ENCODE measurements around the gene ADAMTS16.

ADAMTS16 gene

DNA sequence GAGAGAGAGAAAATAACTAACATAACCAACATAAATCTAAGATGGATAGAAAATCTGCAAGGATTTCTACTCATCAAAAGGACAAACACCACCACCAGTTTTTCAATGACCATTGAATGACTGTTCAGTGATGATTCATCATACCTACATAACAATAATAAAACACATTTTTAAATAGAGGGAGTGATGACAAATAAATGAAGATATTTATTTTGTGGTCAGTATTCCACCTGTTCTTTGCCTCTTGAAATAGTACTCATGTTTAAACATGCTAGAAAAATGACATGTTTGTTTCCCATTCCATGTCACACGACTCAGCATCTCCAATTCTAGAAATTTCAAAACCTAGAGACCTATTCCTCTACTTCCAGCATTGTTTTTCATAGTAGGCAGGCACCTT lies 34.6 kb upstream of the ADAMTS16 start:
- TF ChIP-seq, protein P1, sequence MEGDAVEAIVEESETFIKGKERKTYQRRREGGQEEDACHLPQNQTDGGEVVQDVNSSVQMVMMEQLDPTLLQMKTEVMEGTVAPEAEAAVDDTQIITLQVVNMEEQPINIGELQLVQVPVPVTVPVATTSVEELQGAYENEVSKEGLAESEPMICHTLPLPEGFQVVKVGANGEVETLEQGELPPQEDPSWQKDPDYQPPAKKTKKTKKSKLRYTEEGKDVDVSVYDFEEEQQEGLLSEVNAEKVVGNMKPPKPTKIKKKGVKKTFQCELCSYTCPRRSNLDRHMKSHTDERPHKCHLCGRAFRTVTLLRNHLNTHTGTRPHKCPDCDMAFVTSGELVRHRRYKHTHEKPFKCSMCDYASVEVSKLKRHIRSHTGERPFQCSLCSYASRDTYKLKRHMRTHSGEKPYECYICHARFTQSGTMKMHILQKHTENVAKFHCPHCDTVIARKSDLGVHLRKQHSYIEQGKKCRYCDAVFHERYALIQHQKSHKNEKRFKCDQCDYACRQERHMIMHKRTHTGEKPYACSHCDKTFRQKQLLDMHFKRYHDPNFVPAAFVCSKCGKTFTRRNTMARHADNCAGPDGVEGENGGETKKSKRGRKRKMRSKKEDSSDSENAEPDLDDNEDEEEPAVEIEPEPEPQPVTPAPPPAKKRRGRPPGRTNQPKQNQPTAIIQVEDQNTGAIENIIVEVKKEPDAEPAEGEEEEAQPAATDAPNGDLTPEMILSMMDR (IDR thresholded peaks at IDR 0.05; ENCODE audit: low read depth, low read length): no peak
- in situ Hi-C loops (cut with HindIII; ENCODE audit: low sequenced_read_pairs): no loop called here
- no peak overlapping the region for H3K4me3 ChIP-seq (ENCODE audit: low read depth, low read length)
- DNase-seq (ENCODE audit: low read depth, low spot score): no peak

DNA sequence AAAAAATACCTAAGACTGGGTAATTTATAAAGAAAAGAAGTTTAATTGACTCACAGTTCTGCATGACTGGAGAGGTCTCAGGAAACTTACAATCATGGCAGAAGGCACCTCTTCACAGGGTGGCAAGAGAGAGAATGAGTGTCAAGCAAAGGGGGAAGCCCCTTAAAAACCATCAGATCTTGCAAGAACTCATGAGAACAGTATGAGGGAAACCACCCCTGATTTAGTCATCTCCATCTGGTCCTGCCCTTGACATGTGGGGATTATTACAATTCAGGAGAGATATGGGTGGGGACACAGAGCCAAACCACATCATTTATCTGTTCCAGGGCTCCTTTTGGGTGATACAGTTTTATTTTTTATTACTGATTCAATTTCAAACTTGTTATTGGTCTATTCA lies 23.2 kb upstream of the ADAMTS16 start:
- no peak overlapping the region for H3K4me3 ChIP-seq (ENCODE audit: low read depth, low read length)
- in situ Hi-C loops (cut with HindIII; ENCODE audit: low sequenced_read_pairs): no loop called here
- TF ChIP-seq, protein P1 (IDR thresholded peaks at IDR 0.05; ENCODE audit: low read depth, low read length): no peak
- no peak for DNase-seq (ENCODE audit: low read depth, low spot score)

DNA sequence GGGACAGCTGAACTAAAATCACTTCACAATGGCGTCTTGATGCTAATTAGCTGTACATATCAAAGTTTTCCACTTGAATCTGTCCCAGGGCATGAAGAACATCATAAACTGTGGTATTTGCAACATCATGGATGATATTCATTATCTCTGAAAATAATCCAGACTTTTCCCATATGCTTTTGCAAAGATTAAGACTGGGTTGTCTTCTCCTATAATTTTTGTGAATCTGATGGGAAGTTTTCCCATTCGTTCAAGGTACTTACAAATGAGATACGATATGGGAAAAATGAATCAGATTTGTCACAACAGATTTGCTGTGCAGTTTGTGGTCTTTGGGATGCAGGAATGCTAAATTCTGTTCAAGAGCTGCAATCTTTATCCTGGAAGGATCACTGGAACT lies 17.4 kb upstream of the ADAMTS16 start:
- DNase-seq (ENCODE audit: low read depth, low spot score): no peak
- in situ Hi-C loops (cut with HindIII; ENCODE audit: low sequenced_read_pairs): no loop called here
- TF ChIP-seq, protein P1 (IDR thresholded peaks at IDR 0.05; ENCODE audit: low read depth, low read length): no peak
- H3K4me3 ChIP-seq (ENCODE audit: low read depth, low read length): no peak overlapping the region

DNA sequence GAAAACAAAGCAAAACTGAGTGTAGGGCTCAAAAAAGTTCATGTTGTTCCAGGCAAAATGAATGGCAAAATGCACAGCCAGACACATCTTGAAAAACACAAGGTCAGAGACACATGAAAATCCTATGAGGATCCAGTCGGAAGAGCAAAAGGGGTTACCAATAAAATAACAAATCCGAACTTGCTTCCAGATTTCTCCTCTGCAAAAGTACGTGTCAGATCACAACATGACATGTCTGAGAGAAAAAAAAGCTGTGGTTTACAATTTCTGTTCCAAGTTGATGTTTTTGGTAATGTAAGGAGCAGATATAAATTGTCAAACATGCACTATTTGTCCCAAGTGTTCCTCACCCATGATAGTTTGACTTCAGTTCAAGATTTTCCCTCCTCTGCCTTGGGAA lies 15.9 kb upstream of the ADAMTS16 start:
- DNase-seq (ENCODE audit: low read depth, low spot score): no peak
- no peak overlapping the region for H3K4me3 ChIP-seq (ENCODE audit: low read depth, low read length)
- in situ Hi-C loops (cut with HindIII; ENCODE audit: low sequenced_read_pairs): no loop called here
- TF ChIP-seq, protein P1 (IDR thresholded peaks at IDR 0.05; ENCODE audit: low read depth, low read length): no peak

DNA sequence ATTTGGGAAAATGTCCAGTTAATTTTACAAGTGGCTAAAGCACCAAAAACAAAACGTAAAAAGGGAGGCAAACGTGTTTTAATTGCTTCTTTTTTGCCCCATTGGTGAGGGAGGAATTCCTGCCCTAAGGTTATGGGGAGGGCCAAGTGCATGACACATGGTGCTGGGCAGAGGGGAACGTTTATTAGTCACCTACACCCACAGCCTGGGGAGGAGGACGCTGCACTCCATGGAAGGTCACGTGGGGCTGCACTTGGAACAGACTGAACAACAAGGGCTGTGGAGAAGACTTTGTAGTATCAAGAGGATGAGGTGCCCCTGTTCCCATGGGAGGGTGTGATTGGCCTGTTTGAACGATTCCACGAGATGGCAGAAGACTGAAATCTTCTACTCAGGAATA lies 13.7 kb upstream of the ADAMTS16 start:
- in situ Hi-C loops (cut with HindIII; ENCODE audit: low sequenced_read_pairs): no loop called here
- peak; percentile 70 for DNase-seq (ENCODE audit: low read depth, low spot score)
- TF ChIP-seq, protein P1 (IDR thresholded peaks at IDR 0.05; ENCODE audit: low read depth, low read length): no peak
- no peak overlapping the region for H3K4me3 ChIP-seq (ENCODE audit: low read depth, low read length)

DNA sequence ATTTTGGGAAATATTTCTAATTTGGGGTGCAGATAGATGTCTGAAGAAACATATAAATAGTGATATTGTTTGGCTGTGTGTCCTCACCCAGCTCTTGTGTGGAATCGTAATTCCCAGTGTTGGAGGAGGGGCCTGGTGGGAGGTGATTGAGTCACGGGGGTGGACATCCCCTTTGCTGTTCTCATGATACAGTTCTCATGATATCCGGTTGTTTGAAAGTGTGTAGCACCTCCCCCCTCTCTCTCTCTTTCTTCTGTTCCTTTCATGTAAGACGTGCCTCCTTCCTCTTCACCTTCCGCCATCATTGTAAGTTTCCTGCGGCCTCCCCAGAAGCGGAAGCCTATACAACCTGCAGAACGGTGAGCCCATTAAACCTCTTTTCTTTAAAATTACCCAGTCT lies 11.4 kb upstream of the ADAMTS16 start:
- in situ Hi-C loops (cut with HindIII; ENCODE audit: low sequenced_read_pairs): no loop called here
- TF ChIP-seq, protein P1 (IDR thresholded peaks at IDR 0.05; ENCODE audit: low read depth, low read length): no peak
- DNase-seq (ENCODE audit: low read depth, low spot score): no peak
- H3K4me3 ChIP-seq (ENCODE audit: low read depth, low read length): no peak overlapping the region

DNA sequence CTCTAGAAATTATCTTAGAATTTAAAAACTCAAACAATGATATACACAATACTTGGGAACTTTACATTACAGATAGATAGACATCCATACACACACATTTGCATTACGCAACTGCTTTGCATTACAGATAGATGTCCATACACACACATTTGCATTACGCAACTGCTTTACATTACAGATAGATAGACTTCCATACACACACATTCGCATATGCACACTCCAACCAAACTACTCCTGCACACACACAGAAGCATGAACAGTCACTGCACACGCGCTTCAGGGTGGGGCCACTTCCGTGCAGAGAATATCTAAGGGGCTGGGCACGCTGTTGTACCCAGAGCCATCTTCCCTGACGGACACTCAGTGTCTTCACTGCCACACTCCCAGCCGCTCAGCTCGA lies 7.9 kb upstream of the ADAMTS16 start:
- in situ Hi-C loops (cut with HindIII; ENCODE audit: low sequenced_read_pairs): no loop called here
- TF ChIP-seq, protein P1 (IDR thresholded peaks at IDR 0.05; ENCODE audit: low read depth, low read length): no peak
- no peak overlapping the region for H3K4me3 ChIP-seq (ENCODE audit: low read depth, low read length)
- DNase-seq (ENCODE audit: low read depth, low spot score): no peak
